HG02970 (cell line): ENCODE data around the gene FNDC3A.
"Not testable (repeated sequence)": the region's sequence is repeated elsewhere in the genome, so short reads cannot be mapped to it uniquely, and the experiment has no call there.

Experiments used
- ATAC-seq: cut with Tn5 transposase; IDR thresholded peaks from one replicate; pipeline ENCODE4 v1.9.1; 2021; ENCODE audit warnings: mild to moderate bottlenecking, moderate library complexity, moderate number of reproducible peaks; ENCODE audit not compliant: unreplicated experiment, low FRiP score

FNDC3A gene

DNA sequence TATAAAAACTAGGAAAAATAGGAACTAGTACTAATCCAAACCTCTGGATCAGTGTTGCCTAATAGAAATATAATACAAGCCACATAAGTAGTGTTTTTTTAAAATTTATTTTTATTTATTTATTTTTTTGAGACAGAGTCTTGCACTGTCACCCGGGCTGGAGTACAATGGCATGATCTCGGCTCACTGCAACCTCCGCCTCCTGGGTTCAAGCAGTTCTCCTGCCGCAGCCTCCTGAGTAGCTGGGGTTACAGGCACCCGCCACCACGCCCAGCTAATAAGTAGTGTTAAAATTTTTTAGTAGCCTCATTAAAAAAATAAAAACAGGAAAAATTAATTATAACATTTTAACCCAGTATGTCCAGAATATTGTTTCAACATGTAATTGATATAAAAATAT, 94.3 kb downstream of the FNDC3A start:
- not testable (repeated sequence) for ATAC-seq

GRCh38 chr13:49071341-49071937, 95.7 kb downstream of the FNDC3A start:
- ATAC-seq, result no peak

- ATAC-seq, result no peak
Observed at GRCh38 chr13:49082653-49083536, 107.2 kb downstream of the FNDC3A start.

GRCh38 chr13:49084961-49085360, 109.2 kb downstream of the FNDC3A start:
- no peak for ATAC-seq

DNA sequence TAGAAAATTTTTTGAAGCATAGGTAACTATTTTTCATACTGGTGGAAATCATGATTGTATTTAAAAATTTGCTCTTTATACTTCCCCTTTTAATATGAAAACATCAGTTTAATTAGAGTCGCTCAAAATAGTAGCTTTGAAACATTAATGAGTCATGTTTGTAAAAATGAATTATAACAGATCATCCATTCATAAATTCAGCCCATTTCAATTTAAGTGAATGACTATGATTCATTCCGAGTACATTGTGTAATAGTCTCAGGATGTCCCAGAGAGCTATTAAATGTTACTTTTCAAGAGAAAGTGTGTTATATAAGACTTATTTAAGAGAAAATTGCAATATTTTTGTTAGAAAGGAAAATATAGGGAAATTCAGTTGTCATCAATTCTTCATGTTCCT, 111.0 kb downstream of the FNDC3A start:
- ATAC-seq, result no peak

DNA sequence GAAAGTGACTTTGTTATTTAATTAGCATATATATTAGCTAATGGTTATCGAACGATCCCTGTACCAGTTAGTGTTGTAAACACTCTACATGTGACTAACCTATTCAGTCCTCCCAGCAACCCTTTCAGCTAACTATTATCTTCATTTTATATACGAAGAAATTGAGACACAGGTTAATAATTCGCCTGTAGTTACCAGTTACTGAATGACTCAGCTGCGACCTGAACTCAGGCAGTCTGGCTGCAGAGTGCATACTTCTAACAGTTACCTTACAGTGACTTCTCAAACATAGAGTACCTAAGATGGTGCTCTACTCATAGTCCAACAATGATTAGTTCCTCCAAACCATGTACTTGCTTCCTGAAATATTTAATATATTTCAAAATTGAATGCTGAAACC, 117.7 kb downstream of the FNDC3A start:
- no peak for ATAC-seq

- ATAC-seq, result no peak
Observed at GRCh38 chr13:49097374-49097773, 121.7 kb downstream of the FNDC3A start.

- no peak for ATAC-seq
Observed at GRCh38 chr13:49098198-49098597, 122.5 kb downstream of the FNDC3A start.

- no peak for ATAC-seq
Observed at GRCh38 chr13:49098771-49099512, 123.2 kb downstream of the FNDC3A start.

- no peak for ATAC-seq
Observed at GRCh38 chr13:49099513-49099877, 123.8 kb downstream of the FNDC3A start.

DNA sequence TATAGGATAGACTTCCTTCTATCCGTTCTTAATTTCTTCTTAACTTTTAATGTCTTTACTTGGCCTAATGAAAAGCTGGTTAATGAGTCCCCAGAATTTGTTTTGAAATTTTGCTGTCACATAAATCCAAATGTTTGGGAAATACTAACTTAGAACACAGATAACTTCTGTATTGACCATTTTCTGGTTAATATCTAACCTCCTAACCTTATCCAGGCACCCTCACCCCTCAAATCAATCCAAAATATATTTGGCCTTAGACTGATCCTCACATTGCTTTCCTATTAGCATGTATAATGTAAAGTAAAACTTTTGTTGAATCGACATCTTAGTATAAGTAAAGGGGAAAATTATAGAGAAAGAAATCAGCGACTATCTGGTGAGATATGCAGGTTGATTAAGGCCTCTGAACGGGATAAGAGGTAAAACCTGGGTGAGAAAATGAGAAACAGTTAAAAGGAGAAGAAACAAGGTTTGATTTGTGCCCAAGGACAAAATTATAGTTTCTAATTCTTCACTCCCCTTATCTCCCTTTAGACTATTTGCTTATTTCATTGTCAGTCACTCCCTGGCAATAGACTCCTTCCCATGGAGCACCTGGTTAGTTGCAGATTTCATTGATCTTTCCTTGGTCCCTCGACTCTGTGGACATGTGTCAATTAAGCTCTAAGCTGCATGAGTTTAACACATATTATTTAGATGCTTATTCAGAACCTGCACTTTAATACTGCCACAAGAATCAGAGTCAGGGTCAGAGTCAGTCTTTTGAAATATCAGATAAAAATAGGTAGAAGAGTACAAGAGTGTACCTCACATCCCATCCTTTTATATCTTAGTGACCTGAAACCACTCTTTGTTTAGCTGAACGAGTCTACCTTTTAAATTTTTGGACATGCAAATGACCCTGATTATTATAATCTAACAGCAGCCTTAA, 125.2 kb downstream of the FNDC3A start:
- ATAC-seq, result no peak

GRCh38 chr13:49108196-49108595, 132.5 kb downstream of the FNDC3A start:
- ATAC-seq, result no peak

GRCh38 chr13:49110122-49110912, 134.6 kb downstream of the FNDC3A start:
- no peak for ATAC-seq

- ATAC-seq, result no peak
Observed at GRCh38 chr13:49110913-49111170, 135.1 kb downstream of the FNDC3A start.

DNA sequence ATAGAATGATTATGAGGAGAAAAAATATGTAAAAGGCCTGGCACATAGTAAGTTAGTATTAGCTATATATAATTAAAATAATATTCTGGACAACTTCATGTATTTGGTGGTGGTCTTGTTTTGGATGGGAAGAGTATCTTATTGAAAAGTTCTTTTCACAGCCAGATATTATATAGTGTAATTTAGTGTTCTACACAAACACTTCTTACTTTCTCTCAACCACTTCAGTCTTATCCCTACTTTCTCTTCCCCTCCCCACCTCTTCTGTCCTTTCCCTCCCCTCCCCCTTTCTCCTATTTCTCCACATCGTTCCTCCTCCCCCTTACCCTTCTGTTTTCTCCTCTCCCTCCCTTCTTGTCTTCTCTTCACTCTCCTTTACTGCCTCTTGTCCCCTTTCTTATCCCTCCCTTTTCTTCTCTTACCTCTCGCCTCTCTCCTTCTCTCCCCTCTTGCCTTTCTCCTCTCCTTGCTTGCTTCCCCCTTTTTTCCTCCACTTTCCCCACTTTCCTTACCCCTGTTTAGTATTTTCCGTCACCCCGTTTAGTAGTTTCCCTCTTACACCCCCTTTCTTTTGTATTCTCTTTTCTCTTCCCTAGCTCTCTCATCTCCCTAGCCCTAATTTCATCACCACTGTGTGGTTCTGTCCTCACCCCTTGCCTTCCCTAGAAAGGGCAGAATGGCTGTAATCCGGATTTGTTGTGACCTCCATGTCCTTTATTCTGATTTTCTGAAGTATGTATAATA, 137.2 kb downstream of the FNDC3A start:
- no peak for ATAC-seq

- ATAC-seq, result no peak
Observed at GRCh38 chr13:49113526-49114286, 138.0 kb downstream of the FNDC3A start.

- ATAC-seq, result no peak
Observed at GRCh38 chr13:49116873-49117272, 141.2 kb downstream of the FNDC3A start.

GRCh38 chr13:49118455-49118854, 142.7 kb downstream of the FNDC3A start:
- ATAC-seq, result not testable (repeated sequence)
